Measurements from ENCODE around the gene ATG7.

Gene ATG7

DNA sequence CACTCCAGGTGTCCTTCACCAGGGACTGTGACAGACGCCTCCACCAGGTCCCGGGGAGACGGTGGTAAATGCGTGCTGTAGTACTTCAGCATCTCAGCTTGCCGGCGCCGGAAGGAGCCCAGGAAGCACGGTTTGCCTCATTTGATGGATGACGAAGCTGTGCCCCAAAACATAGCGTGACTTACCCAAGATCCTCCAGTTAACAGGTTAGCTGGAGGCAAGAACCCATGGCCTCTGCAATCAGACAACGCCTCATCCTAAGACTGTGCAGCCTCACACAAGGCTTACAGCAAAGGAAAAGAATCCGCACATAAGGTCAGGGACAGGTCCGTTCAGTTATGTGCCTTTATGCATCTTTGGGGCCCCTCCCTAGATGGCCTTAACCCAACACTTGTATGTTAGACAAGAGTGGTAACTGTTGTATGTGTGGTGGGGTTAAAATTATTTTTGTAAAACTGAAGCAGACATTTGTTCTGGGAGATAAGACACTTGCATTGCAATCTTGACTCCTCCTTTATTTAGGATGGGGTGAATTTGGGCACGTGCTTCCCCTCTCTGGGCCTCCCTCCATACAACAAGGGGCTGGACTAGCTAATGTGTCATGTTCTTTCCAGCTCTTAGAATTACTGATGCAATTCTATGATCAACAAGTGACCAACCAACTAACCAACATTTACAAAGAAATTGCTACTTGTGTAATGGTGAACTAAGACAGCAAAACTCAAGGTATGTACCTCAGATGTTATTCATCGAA, 332.1 kb downstream of the ATG7 start:
- peak overlapping the region in 10 of 21 experiments; percentile 6 to 85 (median 50) for H3K27ac ChIP-seq
- H3K4me3 ChIP-seq, result no peak overlapping the region

DNA sequence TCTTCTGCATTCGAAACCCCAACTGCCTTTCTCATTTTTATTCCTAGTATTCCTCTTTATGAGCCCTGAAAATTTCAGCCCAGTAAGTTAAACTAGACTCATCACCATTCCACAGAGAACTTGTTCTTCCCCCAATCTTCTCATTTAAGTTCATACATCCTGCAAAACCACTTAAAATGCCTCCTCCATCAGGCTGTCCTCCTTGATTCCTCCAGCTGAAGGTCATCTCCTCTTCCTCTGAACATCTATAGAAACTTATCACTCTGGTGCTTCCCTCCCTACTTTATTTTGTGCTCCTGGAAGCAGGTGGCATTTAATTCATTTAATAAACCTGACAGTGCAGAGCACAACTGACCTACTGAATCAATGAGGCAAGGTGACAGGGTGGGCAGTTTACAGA, 333.2 kb downstream of the ATG7 start:
- H3K27ac ChIP-seq, result peak overlapping the region in 2 of 21 experiments; percentile 20 to 44
- no peak overlapping the region for H3K4me3 ChIP-seq

DNA sequence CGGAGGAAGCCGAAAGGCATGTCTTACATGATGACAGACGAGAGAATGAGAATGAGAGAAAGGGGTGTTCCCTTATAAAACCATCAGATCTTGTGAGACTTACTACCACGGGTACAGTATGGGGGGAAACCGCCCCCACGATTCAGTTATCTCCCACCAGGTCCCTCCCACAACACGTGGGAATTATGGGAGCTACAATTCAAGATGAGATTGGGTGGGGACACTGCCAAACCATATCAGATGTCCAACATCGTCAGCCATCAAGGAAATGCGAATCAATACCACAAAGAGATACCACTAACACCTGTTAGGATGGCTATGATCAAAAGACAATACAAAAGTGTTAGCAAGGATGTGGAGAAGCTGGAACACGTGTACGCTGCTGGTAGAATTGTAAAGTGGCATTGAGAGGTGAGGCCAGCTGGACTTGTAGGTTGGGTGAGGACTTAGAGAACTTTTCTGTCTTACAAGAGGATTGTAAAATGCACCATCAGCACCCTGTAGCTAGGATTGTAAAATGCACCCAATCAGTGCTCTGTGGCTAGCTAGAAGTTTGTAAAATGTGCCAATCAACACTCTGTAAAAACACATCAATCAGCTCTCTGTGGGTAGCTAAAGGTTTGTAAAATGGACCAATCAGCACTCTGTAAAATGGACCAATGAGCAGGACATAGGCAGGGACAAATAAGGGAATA, 334.0 kb downstream of the ATG7 start:
- Histone ChIP-seq H3K4me3 (no peak overlapping the region), H3K27ac (peak overlapping the region in 2 of 21 experiments; percentile 20 to 44)

DNA sequence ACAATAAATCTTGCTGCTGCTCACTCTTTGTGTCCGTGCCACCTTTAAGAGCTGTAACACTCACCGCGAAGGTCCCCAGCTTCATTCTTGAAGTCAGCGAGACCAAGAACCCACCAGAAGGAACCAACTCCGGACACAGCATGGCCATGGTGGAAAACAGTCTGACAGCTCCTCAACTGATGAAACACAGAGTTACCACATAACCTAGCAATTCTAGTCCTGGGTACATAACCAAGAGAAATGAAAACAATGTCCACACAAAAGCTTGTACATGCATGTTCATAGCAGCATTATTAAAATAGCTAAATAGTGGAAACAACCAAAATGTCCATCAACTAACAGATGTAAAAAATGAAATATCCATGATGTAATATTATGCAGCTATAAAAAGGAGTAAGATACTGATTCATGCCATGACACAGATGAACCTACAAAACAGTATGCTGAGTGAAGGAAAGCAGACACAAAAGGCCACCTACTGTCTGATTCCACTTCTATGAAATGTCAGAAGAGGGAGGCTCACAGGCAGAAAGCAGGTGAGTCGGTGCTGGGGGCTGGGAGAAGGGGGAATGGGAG, 334.8 kb downstream of the ATG7 start:
- H3K27ac ChIP-seq, result peak overlapping the region in 1 of 21 experiments; percentile 15
- no peak overlapping the region for H3K4me3 ChIP-seq
